Heart left ventricle (tissue), 16 donors: ENCODE results near the gene HRAS. TPM values are rescaled to one million over a fixed set of nuclear protein-coding genes. Genes with fewer than 3 reads are reported as not detected.

Experiments
- ATAC-seq, 4 donors: fragments of 200-7000 bp; cut with Tn5 transposase; one replicate each; pipeline ENCODE4 v1.9.1; 2020 to 2022; ENCODE audit warnings: moderate library complexity in 4 of 4, mild to moderate bottlenecking in 3 of 4, moderate number of reproducible peaks in 1 of 4
- DNase-seq, 5 donors: peaks; one replicate each; pipeline ENCODE4 v3.0.0-alpha.2; 2020
- H3K27ac ChIP-seq, 12 donors: fragments of 200-600 bp; sonication (generic) in 4 of 12; one replicate each; pipeline versions ENCODE4 v1.5.0 to v1.8.0; 2016 to 2022; ENCODE audit warnings: mild to moderate bottlenecking in 2 of 12
- H3K27me3 ChIP-seq, 9 donors: fragments of 200-600 bp; sonication (generic) in 2 of 9; one replicate each; pipeline versions ENCODE4 v1.5.1 to v1.8.0; 2016 to 2022; ENCODE audit warnings: mild to moderate bottlenecking in 3 of 9
- H3K36me3 ChIP-seq, 9 donors: fragments of 200-600 bp; sonication (generic) in 2 of 9; one replicate each; pipeline versions ENCODE4 v1.5.0 to v1.8.0; 2018 to 2022; ENCODE audit warnings: mild to moderate bottlenecking in 2 of 9
- H3K4me1 ChIP-seq, 12 donors: fragments of 200-600 bp; sonication (generic) in 4 of 12; one replicate each; pipeline versions ENCODE4 v1.5.0 to v1.8.0; 2016 to 2022; ENCODE audit warnings: mild to moderate bottlenecking in 3 of 12
- H3K4me3 ChIP-seq, 12 donors: fragments of 200-600 bp; sonication (generic) in 4 of 12; one replicate each; pipeline versions ENCODE4 v1.5.0 to v1.8.0; 2017 to 2022; ENCODE audit warnings: mild to moderate bottlenecking in 9 of 12, moderate library complexity in 4 of 12
- H3K9me3 ChIP-seq, 12 donors: fragments of 200-600 bp; sonication (generic) in 4 of 12; one replicate each; pipeline versions ENCODE4 v1.5.0 to v1.8.0; 2016 to 2022; ENCODE audit warnings: mild to moderate bottlenecking in 1 of 12
- CTCF ChIP-seq, 12 donors: fragments of 200-600 bp; sonication (generic) in 4 of 12; IDR thresholded peaks; one replicate each; pipeline versions ENCODE4 v1.5.0 to v1.8.0; 2018 to 2022; ENCODE audit warnings: antibody characterized with exemption in 12 of 12, mild to moderate bottlenecking in 5 of 12
- POLR2A ChIP-seq, 2 donors: fragments of 450-650 bp; IDR thresholded peaks; one replicate each; pipeline ENCODE4 v1.6.1; 2017; ENCODE audit warnings: antibody characterized with exemption in 2 of 2, mild to moderate bottlenecking in 2 of 2, moderate library complexity in 2 of 2
- WGBS, 4 donors: extraction: QIAGEN DNeasy Blood & Tissue Kit in 2 of 4; methylation state at CpG; one replicate each; pipeline versions ENCODE4 v1.1.5 to v1.1.7; 2013 to 2018; 5-methylcytosine and 5-hydroxymethylcytosine counted together
- intact Hi-C, 10 donors: fragments of 100-400 bp; cut with DNase I; formaldehyde crosslinking; loops; one replicate each; pipeline versions ENCODE4 v1.11.1 to v1.14.2; 2022
- polyA plus RNA-seq, 2 donors: library from polyadenylated mRNA; stranded (reverse); fragments of 200-250 nt; gene quantifications; one replicate each; pipeline ENCODE4 v1.2.3, GENCODE V29; 2013
- total RNA-seq, 9 donors: library from RNA; depleted of rRNA in 2 of 9; stranded (reverse); fragments of >200 nt in 2 of 9; fragmentation: NEBNext Ultra II Directional in 3 of 9; extraction: Animal tissue kit (Norgen Biotek cat#: 25700) in 3 of 9; gene quantifications; one replicate each; pipeline versions ENCODE4 v1.1.0 to v1.2.4, GENCODE V29; 2016 to 2023
- donor health status: ischemic (EF 13 %, LVEDD 7.1; RV severe dilation, severe dysfunction).
- donor health status: healthy with polysubstance abuse.
- donor health status: DM: no; HTN: yes; CAD: no.
- donor health status: DM: no; HTN: no; CAD: no.
- donor health status: ischemic (EF 25% LVEDD 6.9; RV normal size, moderate dysfunction).
- donor health status: ischemic (EF 25% LVEDD 5.7; RV mildly dilated, moderate dysfunction).
- donor health status: healthy.
- donor health status: DM: yes; HTN: yes; CAD: no.
- donor health status: ischemic (EF 35%, LVEDD 5.7; RV mildly dilated, moderate dysfunction).
- donor health status: nonischemic (EF 11% LVEDD 7.7; RV severe dilation, severe dysfunction).
- donor health status: DM: yes; HTN: yes; CAD: no.
- donor health status: PGD.
- donor health status: ischemic (EF 29% LVEDD 5.4; RV normal size, mild dysfunction).
- donor health status: nonischemic (EF 23%, LVEDD 6.1; RV moderate dilation, normal function).

The HRAS gene
- total and polyA plus RNA-seq, 11 donors, result 44.0 to 99.3 (median 59.8) TPM

- Histone ChIP-seq H3K4me1 (peaks cover 8 to 72% (median 52%) of the 10 kb centered on the region in 12 donors), H3K36me3 (peaks cover 0 to 34% (median 30%) of the 10 kb centered on the region in 9 donors), H3K27ac (peak overlapping the region in 11 of 12 donors; percentile 63 to 100 (median 81)), H3K4me3 (peak overlapping the region in 11 of 12 donors; percentile 47 to 95 (median 63)), H3K9me3 (no peaks in the 10 kb centered on the region), H3K27me3 (no peaks in the 10 kb centered on the region)
- DNase-seq (no peak), ATAC-seq (no peak)
- TF ChIP-seq CTCF (IDR thresholded peaks at IDR 0.05) (no peak), POLR2A (IDR thresholded peaks at IDR 0.05) (no peak)
- intact Hi-C loops, result loop anchor here in 9 of 10 donors (5.0 to 10.0 kb wide), 7 partner anchors 38 to 300 kb away; partner anchors contain the start of genes PTDSS2 (in 6 of the 9), BET1L (in 3 of the 9), RIC8A (in 3 of the 9) and IFITM2 (in 1 of the 9)
- 63 to 67% (median 65%) methylated on average over 7 of the region's 7 CpGs for WGBS, 4 donors
Measured at GRCh38 chr11:504994-505344, 30.4 kb downstream of the HRAS start.

- H3K27ac ChIP-seq, result peak overlapping the region; percentile 63 to 100 (median 81)
- no peak for ATAC-seq
- H3K36me3 ChIP-seq, result peaks cover 0 to 35% (median 31%) of the 10 kb centered on the region in 9 donors
- H3K27me3 ChIP-seq, result no peaks in the 10 kb centered on the region
- peak in 1 of 2 donors; percentile 21 for TF ChIP-seq POLR2A (IDR thresholded peaks at IDR 0.05)
- no peak for TF ChIP-seq CTCF (IDR thresholded peaks at IDR 0.05)
- DNase-seq, result peak in 1 of 5 donors; percentile 60
- peak overlapping the region; percentile 25 to 95 (median 60) for H3K4me3 ChIP-seq
- WGBS, 4 donors, result 5 to 16% (median 6%) methylated on average over 25 to 72 of the region's 72 CpGs
- H3K9me3 ChIP-seq, result no peaks in the 10 kb centered on the region
- peaks cover 8 to 76% (median 52%) of the 10 kb centered on the region in 12 donors for H3K4me1 ChIP-seq
- intact Hi-C loops, result loop anchor here in 5 of 10 donors (5.0 to 10.0 kb wide), 5 partner anchors 37 to 300 kb away; partner anchors contain the start of genes PTDSS2 (in 2 of the 5), BET1L (in 1 of the 5), IFITM2 (in 1 of the 5) and RIC8A (in 1 of the 5)
Measured at GRCh38 chr11:504053-504993, 31.1 kb downstream of the HRAS start.

GRCh38 chr11:503179-503981 lies 32.0 kb downstream of the HRAS start:
- H3K36me3 ChIP-seq, result peaks cover 0 to 37% (median 34%) of the 10 kb centered on the region in 9 donors
- peak in 2 of 5 donors; percentile 64 to 66 for DNase-seq
- no peak for ATAC-seq
- peak overlapping the region in 11 of 12 donors; percentile 77 to 100 (median 81) for H3K27ac ChIP-seq
- 56 to 88% (median 66%) methylated on average over 5 to 24 of the region's 24 CpGs for WGBS, 4 donors
- H3K4me3 ChIP-seq, result peak overlapping the region in 11 of 12 donors; percentile 47 to 95 (median 63)
- no peaks in the 10 kb centered on the region for H3K27me3 ChIP-seq
- intact Hi-C loops, result loop anchor here in 5 of 10 donors (5.0 to 10.0 kb wide), 5 partner anchors 36 to 299 kb away; partner anchors contain the start of genes PTDSS2 (in 2 of the 5), BET1L (in 1 of the 5), IFITM2 (in 1 of the 5) and RIC8A (in 1 of the 5)
- no peaks in the 10 kb centered on the region for H3K9me3 ChIP-seq
- TF ChIP-seq POLR2A (IDR thresholded peaks at IDR 0.05) (no peak), CTCF (IDR thresholded peaks at IDR 0.05) (no peak)
- peaks cover 8 to 86% (median 53%) of the 10 kb centered on the region in 12 donors for H3K4me1 ChIP-seq
